Activated naive CD4-positive, alpha-beta T cell treated with anti-CD3 and anti-CD28 coated beads for 36 hours (primary cell): ENCODE measurements around the gene CBX8. TPM values are rescaled to one million over a fixed set of nuclear protein-coding genes. Genes with fewer than 3 reads are reported as not detected.

ENCODE experiments used
- CTCF ChIA-PET: fragments of 350-600 bp; sonication (Branson Sonifier 250); formaldehyde crosslinking; loops from one replicate; lab custom pipeline; 2021; ENCODE audit warnings: antibody characterized with exemption; lab: Charles Lee
- DNase-seq: peaks from one replicate; pipeline ENCODE4 v3.0.0-alpha.2; 2020
- H3K27ac Mint-ChIP-seq: one replicate; pipeline ENCODE4 v1.8.0; 2021; ENCODE audit warnings: mild to moderate bottlenecking, mixed read lengths
- H3K27me3 Mint-ChIP-seq: one replicate; pipeline ENCODE4 v1.8.0; 2021; ENCODE audit warnings: low read depth, mixed read lengths
- H3K36me3 Mint-ChIP-seq: one replicate; pipeline ENCODE4 v1.8.0; 2021; ENCODE audit warnings: low read depth, mixed read lengths
- H3K4me1 Mint-ChIP-seq: one replicate; pipeline ENCODE4 v1.8.0; 2021; ENCODE audit warnings: low read depth, mixed read lengths
- H3K4me3 Mint-ChIP-seq: one replicate; pipeline ENCODE4 v1.8.0; 2021; ENCODE audit warnings: mild to moderate bottlenecking, moderate library complexity, mixed read lengths
- H3K9me3 Mint-ChIP-seq: one replicate; pipeline ENCODE4 v1.8.0; 2021; ENCODE audit warnings: mixed read lengths
- intact Hi-C: fragments of 100-400 bp; cut with micrococcal nuclease; formaldehyde crosslinking; loops from one replicate; pipeline ENCODE4 v1.15.1; 2023
- total RNA-seq, 2 experiments: library from RNA; stranded (reverse); gene quantifications; one replicate each; pipeline ENCODE4 v1.2.3, GENCODE V29; 2021

CBX8 gene
- total RNA-seq, 2 experiments from 2014 or later = 3.8 to 3.9 TPM

- no peaks in the 10 kb centered on the region for H3K36me3 Mint-ChIP-seq
- H3K27me3 Mint-ChIP-seq = peaks cover 35% of the 10 kb centered on the region
- peaks cover 22% of the 10 kb centered on the region for H3K4me1 Mint-ChIP-seq
- no peak for DNase-seq
- peak overlapping the region; percentile 11 for H3K4me3 Mint-ChIP-seq
- H3K27ac Mint-ChIP-seq = no peak overlapping the region
- no peaks in the 10 kb centered on the region for H3K9me3 Mint-ChIP-seq
- intact Hi-C loops = no loop called here
- CTCF ChIA-PET = interaction anchor here (1.5 kb wide), 1 partner anchor 21 kb away, joined by 3 read pairs; no protein-coding TSS in a partner anchor
Measured at GRCh38 chr17:79814127-79814973, 17.5 kb upstream of the CBX8 start.

- Mint-ChIP-seq H3K27me3 (peaks cover 44% of the 10 kb centered on the region), H3K27ac (no peak overlapping the region), H3K36me3 (no peaks in the 10 kb centered on the region), H3K4me1 (peaks cover 24% of the 10 kb centered on the region), H3K4me3 (no peak overlapping the region), H3K9me3 (no peaks in the 10 kb centered on the region)
- DNase-seq = no peak
- CTCF ChIA-PET = interaction anchor here (0.8 to 1.5 kb wide), 3 partner anchors 22 to 29 kb away, joined by 3 read pairs; no protein-coding TSS in a partner anchor
- intact Hi-C loops = no loop called here
Measured at GRCh38 chr17:79813297-79814126, 16.6 kb upstream of the CBX8 start.

- CTCF ChIA-PET = interaction anchor here (0.8 to 2.4 kb wide), 5 partner anchors 11 to 33 kb away, joined by 3 to 5 read pairs (median 3); no protein-coding TSS in a partner anchor
- DNase-seq = no peak
- H3K36me3 Mint-ChIP-seq = no peaks in the 10 kb centered on the region
- peaks cover 24% of the 10 kb centered on the region for H3K4me1 Mint-ChIP-seq
- H3K27ac Mint-ChIP-seq = no peak overlapping the region
- intact Hi-C loops = loop anchor here (1.0 kb wide), 1 partner anchor 8 kb away; no protein-coding TSS in a partner anchor
- H3K27me3 Mint-ChIP-seq = peaks cover 52% of the 10 kb centered on the region
- peak overlapping the region; percentile 42 for H3K4me3 Mint-ChIP-seq
- H3K9me3 Mint-ChIP-seq = no peaks in the 10 kb centered on the region
Measured at GRCh38 chr17:79812353-79813258, 15.7 kb upstream of the CBX8 start.

- Mint-ChIP-seq H3K27ac (no peak overlapping the region), H3K36me3 (no peaks in the 10 kb centered on the region), H3K27me3 (peaks cover 57% of the 10 kb centered on the region), H3K9me3 (no peaks in the 10 kb centered on the region), H3K4me1 (peaks cover 24% of the 10 kb centered on the region), H3K4me3 (peak overlapping the region; percentile 42)
- intact Hi-C loops = loop anchor here (1.0 kb wide), 2 partner anchors 8 to 15 kb away; partner anchors contain the start of gene CBX8
- CTCF ChIA-PET = interaction anchor here (0.8 to 2.4 kb wide), 6 partner anchors 10 to 34 kb away, joined by 3 to 5 read pairs (median 4); no protein-coding TSS in a partner anchor
- DNase-seq = no peak
Measured at GRCh38 chr17:79811868-79812352, 15.0 kb upstream of the CBX8 start.

GRCh38 chr17:79811011-79811867 lies 14.4 kb upstream of the CBX8 start:
- Mint-ChIP-seq H3K9me3 (no peaks in the 10 kb centered on the region), H3K36me3 (no peaks in the 10 kb centered on the region), H3K4me3 (peak overlapping the region; percentile 42), H3K27ac (no peak overlapping the region), H3K4me1 (peaks cover 24% of the 10 kb centered on the region), H3K27me3 (peaks cover 60% of the 10 kb centered on the region)
- DNase-seq = peak; percentile 47
- intact Hi-C loops = loop anchor here (1.0 kb wide), 1 partner anchor 14 kb away; the partner anchor contains the start of gene CBX8
- CTCF ChIA-PET = interaction anchor here (0.8 to 2.4 kb wide), 7 partner anchors 10 to 33 kb away, joined by 3 to 5 read pairs (median 4); no protein-coding TSS in a partner anchor

- peak overlapping the region; percentile 29 for H3K4me3 Mint-ChIP-seq
- no peak overlapping the region for H3K27ac Mint-ChIP-seq
- H3K9me3 Mint-ChIP-seq = no peaks in the 10 kb centered on the region
- peaks cover 65% of the 10 kb centered on the region for H3K27me3 Mint-ChIP-seq
- no peaks in the 10 kb centered on the region for H3K36me3 Mint-ChIP-seq
- H3K4me1 Mint-ChIP-seq = peaks cover 31% of the 10 kb centered on the region
- intact Hi-C loops = loop anchor here (1.0 kb wide), 3 partner anchors 10 to 29 kb away; partner anchors contain the start of genes CBX4 and CBX8
- peak; percentile 85 for DNase-seq
- CTCF ChIA-PET = interaction anchor here (0.6 to 2.4 kb wide), 6 partner anchors 9 to 34 kb away, joined by 3 to 5 read pairs (median 4); no protein-coding TSS in a partner anchor
Measured at GRCh38 chr17:79810130-79811010, 13.5 kb upstream of the CBX8 start.

GRCh38 chr17:79809530-79810129 lies 12.8 kb upstream of the CBX8 start:
- Mint-ChIP-seq H3K4me3 (peak overlapping the region; percentile 36), H3K9me3 (no peaks in the 10 kb centered on the region), H3K36me3 (no peaks in the 10 kb centered on the region), H3K27ac (no peak overlapping the region), H3K27me3 (peaks cover 70% of the 10 kb centered on the region), H3K4me1 (peaks cover 38% of the 10 kb centered on the region)
- DNase-seq = no peak
- intact Hi-C loops = loop anchor here (1.0 to 5.0 kb wide), 3 partner anchors 9 to 163 kb away; partner anchors contain the start of gene CBX4
- CTCF ChIA-PET = interaction anchor here (0.6 to 1.8 kb wide), 2 partner anchors 106 to 1927 kb away, joined by 3 to 6 read pairs; no protein-coding TSS in a partner anchor

GRCh38 chr17:79808763-79809529 lies 12.1 kb upstream of the CBX8 start:
- peaks cover 36% of the 10 kb centered on the region for H3K4me1 Mint-ChIP-seq
- no peaks in the 10 kb centered on the region for H3K9me3 Mint-ChIP-seq
- H3K4me3 Mint-ChIP-seq = peak overlapping the region; percentile 11
- H3K36me3 Mint-ChIP-seq = no peaks in the 10 kb centered on the region
- no peak overlapping the region for H3K27ac Mint-ChIP-seq
- H3K27me3 Mint-ChIP-seq = peaks cover 69% of the 10 kb centered on the region
- peak; percentile 62 for DNase-seq
- CTCF ChIA-PET = interaction anchor here (0.6 to 1.9 kb wide), 12 partner anchors 11 to 1926 kb away, joined by 3 to 7 read pairs (median 4); partner anchors contain the start of genes CBX4 and CBX8
- intact Hi-C loops = loop anchor here (1.0 to 5.0 kb wide), 2 partner anchors 107 to 163 kb away; no protein-coding TSS in a partner anchor
